ENCODE results near the gene ASB11. TPM values are rescaled to one million over a fixed set of nuclear protein-coding genes. Genes with fewer than 3 reads are reported as not detected.
A peak's percentile ranks its signal among the peaks of the same experiment; 100 is the strongest.

The ASB11 gene
- total RNA-seq, result 10 to 100 TPM; 16.2 to 59.8 (median 47.4) TPM

- no peaks in the 10 kb centered on the region for H3K27me3 ChIP-seq
- ATAC-seq (peak; percentile 55 to 71), DNase-seq (no peak)
- in situ Hi-C loops (cut with MboI; ENCODE audit: low sequenced_read_pairs in 4 of 4), result no loop called here
- peaks cover 5% of the 10 kb centered on the region in 2 donors for H3K4me1 ChIP-seq
- peak within 1 kb of the TSS; percentile 28 to 49 (median 46) for H3K4me3 ChIP-seq
- peak within 1 kb of the TSS; percentile 91 to 92 (median 92) for H3K27ac ChIP-seq
- no peaks in the 10 kb centered on the region for H3K9me3 ChIP-seq
- TF ChIP-seq CTCF (IDR thresholded peaks at IDR 0.05 in 4 of 5, conservative IDR thresholded peaks at IDR 0.05 in 1 of 5) (no peak), POLR2A (IDR thresholded peaks at IDR 0.05) (peak in 1 of 2 donors; percentile 44)
- H3K36me3 ChIP-seq, result no peaks in the 10 kb centered on the region
- intact Hi-C loops (cut with DNase I; ENCODE audit: low total_unique reads), result no loop called here
These were observed at the start of gene ASB11 for GRCh38 chrX:15315509-15315908. Gene ASB11 (minus strand): TSS chrX:15315640. CDS start chrX:15315605, 35 bp downstream.

GRCh38 chrX:15359701-15360100 is 44.3 kb upstream of the ASB11 start:
- no peak overlapping the region for H3K4me3 ChIP-seq
- ATAC-seq (peak in 1 of 2 donors; percentile 24), DNase-seq (no peak)
- H3K36me3 ChIP-seq, result peaks cover 0 to 6% of the 10 kb centered on the region in 2 donors
- H3K27me3 ChIP-seq, result no peaks in the 10 kb centered on the region
- TF ChIP-seq CTCF (IDR thresholded peaks at IDR 0.05 in 4 of 5, conservative IDR thresholded peaks at IDR 0.05 in 1 of 5), result no peak
- TF ChIP-seq POLR2A (IDR thresholded peaks at IDR 0.05), result no peak
- no peaks in the 10 kb centered on the region for H3K4me1 ChIP-seq
- H3K9me3 ChIP-seq, result no peaks in the 10 kb centered on the region
- H3K27ac ChIP-seq, result no peak overlapping the region
- in situ Hi-C loops (cut with MboI; ENCODE audit: low sequenced_read_pairs in 4 of 4), result loop anchor here in 1 of 4 donors (10.0 kb wide), 1 partner anchor 105 kb away; no protein-coding TSS in a partner anchor
- intact Hi-C loops (cut with DNase I; ENCODE audit: low total_unique reads), result no loop called here

GRCh38 chrX:15358533-15358932 is 43.1 kb upstream of the ASB11 start:
- intact Hi-C loops (cut with DNase I; ENCODE audit: low total_unique reads), result no loop called here
- Histone ChIP-seq H3K27ac (no peak overlapping the region), H3K9me3 (no peaks in the 10 kb centered on the region), H3K27me3 (no peaks in the 10 kb centered on the region), H3K4me1 (no peaks in the 10 kb centered on the region), H3K36me3 (peaks cover 0 to 6% of the 10 kb centered on the region in 2 donors), H3K4me3 (no peak overlapping the region)
- no peak for ATAC-seq
- in situ Hi-C loops (cut with MboI; ENCODE audit: low sequenced_read_pairs in 4 of 4), result loop anchor here in 1 of 4 donors (10.0 kb wide), 1 partner anchor 106 kb away; no protein-coding TSS in a partner anchor
- DNase-seq, result no peak
- TF ChIP-seq POLR2A (IDR thresholded peaks at IDR 0.05) (no peak), CTCF (IDR thresholded peaks at IDR 0.05 in 4 of 5, conservative IDR thresholded peaks at IDR 0.05 in 1 of 5) (no peak)

- no peak overlapping the region for H3K4me3 ChIP-seq
- in situ Hi-C loops (cut with MboI; ENCODE audit: low sequenced_read_pairs in 4 of 4), result loop anchor here in 1 of 4 donors (10.0 kb wide), 1 partner anchor 108 kb away; no protein-coding TSS in a partner anchor
- H3K4me1 ChIP-seq, result no peaks in the 10 kb centered on the region
- H3K36me3 ChIP-seq, result no peaks in the 10 kb centered on the region
- no peaks in the 10 kb centered on the region for H3K27me3 ChIP-seq
- ATAC-seq, result peak; percentile 63 to 65
- H3K27ac ChIP-seq, result peak overlapping the region; percentile 3 to 48 (median 34)
- DNase-seq, result no peak
- no peaks in the 10 kb centered on the region for H3K9me3 ChIP-seq
- TF ChIP-seq CTCF (IDR thresholded peaks at IDR 0.05 in 4 of 5, conservative IDR thresholded peaks at IDR 0.05 in 1 of 5) (no peak), POLR2A (IDR thresholded peaks at IDR 0.05) (no peak)
- intact Hi-C loops (cut with DNase I; ENCODE audit: low total_unique reads), result no loop called here
These were observed 41.0 kb upstream of the ASB11 start for GRCh38 chrX:15356444-15356843.
